ENCODE measurements around the gene LRRC23. TPM values are rescaled to one million over a fixed set of nuclear protein-coding genes. Genes with fewer than 3 reads are reported as not detected.

LRRC23 gene
- polyA plus RNA-seq, 1 of the 3 experiments (the other 2 are of a cell fraction), result 11.9 TPM

GRCh38 chr12:6863033-6863432 lies 41.6 kb upstream of the LRRC23 start:
- peaks cover 7% of the 10 kb centered on the region for H3F3A ChIP-seq (replicated peaks; ENCODE audit: insufficient read depth)
- H3K9me3 ChIP-seq, result no peaks in the 10 kb centered on the region
- ChIA-PET POLR2A (interaction anchor here (5.9 kb wide), 1 partner anchor 11 kb away, joined by 57 read pairs; the partner anchor contains the start of genes CDCA3 and USP5), CTCF (interaction anchor here (2.7 to 10.9 kb wide), 2 partner anchors 10 to 11 kb away, joined by 15 to 164 read pairs; partner anchors contain the start of genes CDCA3, SPSB2 and USP5)
- no peak for DNase-seq
- H3K79me2 ChIP-seq (ENCODE audit: insufficient read depth), result peaks cover 7% of the 10 kb centered on the region
- no peaks in the 10 kb centered on the region for H3K9me2 ChIP-seq
- no peaks in the 10 kb centered on the region for H3K27me3 ChIP-seq (ENCODE audit: insufficient read depth)
- H3K36me3 ChIP-seq (replicated peaks in 1 of 2; ENCODE audit: control insufficient read depth in 1 of 2, insufficient read depth in 2 of 2, low read length in 1 of 2), result peaks cover 32 to 64% of the 10 kb centered on the region in 2 experiments
- no peak for TF ChIP-seq TAF1 (IDR thresholded peaks at IDR 0.05; ENCODE audit: borderline replicate concordance, low read depth, low read length)
- no peak for TF ChIP-seq IRF3 (IDR thresholded peaks at IDR 0.05; ENCODE audit: low read depth, low read length)
- TF ChIP-seq MXI1 (IDR thresholded peaks at IDR 0.05; ENCODE audit: low read depth, low read length), result no peak
- no peak for TF ChIP-seq EP300 (IDR thresholded peaks at IDR 0.05; ENCODE audit: borderline replicate concordance in 1 of 2, low read depth in 1 of 2, low read length in 1 of 2)
- TF ChIP-seq REST (IDR thresholded peaks at IDR 0.05; ENCODE audit: low read depth, low read length), result no peak
- TF ChIP-seq, protein P1, sequence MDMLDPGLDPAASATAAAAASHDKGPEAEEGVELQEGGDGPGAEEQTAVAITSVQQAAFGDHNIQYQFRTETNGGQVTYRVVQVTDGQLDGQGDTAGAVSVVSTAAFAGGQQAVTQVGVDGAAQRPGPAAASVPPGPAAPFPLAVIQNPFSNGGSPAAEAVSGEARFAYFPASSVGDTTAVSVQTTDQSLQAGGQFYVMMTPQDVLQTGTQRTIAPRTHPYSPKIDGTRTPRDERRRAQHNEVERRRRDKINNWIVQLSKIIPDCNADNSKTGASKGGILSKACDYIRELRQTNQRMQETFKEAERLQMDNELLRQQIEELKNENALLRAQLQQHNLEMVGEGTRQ (IDR thresholded peaks at IDR 0.05; ENCODE audit: borderline replicate concordance, low read depth, low read length), result no peak
- TF ChIP-seq FOSL2 (IDR thresholded peaks at IDR 0.05; ENCODE audit: borderline replicate concordance, low read depth), result no peak
- no peak overlapping the region for H3K9ac ChIP-seq
- H3K4me1 ChIP-seq (ENCODE audit: control insufficient read depth in 1 of 2, insufficient read depth in 2 of 2, low read depth in 1 of 2, low read length in 1 of 2), result peaks cover 6 to 8% of the 10 kb centered on the region in 2 experiments; a peak in 2 of 4 replicates
- 90% methylated on average over 11 of the region's 11 CpGs for WGBS (ENCODE audit: low lambda C conversion rate)
- H2AFZ ChIP-seq (ENCODE audit: low read depth), result no peak overlapping the region
- H4K20me1 ChIP-seq (ENCODE audit: insufficient read depth), result peaks cover 1% of the 10 kb centered on the region
- H3K4me3 ChIP-seq (ENCODE audit: low read depth in 2 of 2, low read length in 1 of 2), result no peak overlapping the region
- H3K4me2 ChIP-seq, result no peak overlapping the region
- no peak overlapping the region for H3K27ac ChIP-seq (ENCODE audit: low read depth in 2 of 2, low read length in 1 of 2)

DNA sequence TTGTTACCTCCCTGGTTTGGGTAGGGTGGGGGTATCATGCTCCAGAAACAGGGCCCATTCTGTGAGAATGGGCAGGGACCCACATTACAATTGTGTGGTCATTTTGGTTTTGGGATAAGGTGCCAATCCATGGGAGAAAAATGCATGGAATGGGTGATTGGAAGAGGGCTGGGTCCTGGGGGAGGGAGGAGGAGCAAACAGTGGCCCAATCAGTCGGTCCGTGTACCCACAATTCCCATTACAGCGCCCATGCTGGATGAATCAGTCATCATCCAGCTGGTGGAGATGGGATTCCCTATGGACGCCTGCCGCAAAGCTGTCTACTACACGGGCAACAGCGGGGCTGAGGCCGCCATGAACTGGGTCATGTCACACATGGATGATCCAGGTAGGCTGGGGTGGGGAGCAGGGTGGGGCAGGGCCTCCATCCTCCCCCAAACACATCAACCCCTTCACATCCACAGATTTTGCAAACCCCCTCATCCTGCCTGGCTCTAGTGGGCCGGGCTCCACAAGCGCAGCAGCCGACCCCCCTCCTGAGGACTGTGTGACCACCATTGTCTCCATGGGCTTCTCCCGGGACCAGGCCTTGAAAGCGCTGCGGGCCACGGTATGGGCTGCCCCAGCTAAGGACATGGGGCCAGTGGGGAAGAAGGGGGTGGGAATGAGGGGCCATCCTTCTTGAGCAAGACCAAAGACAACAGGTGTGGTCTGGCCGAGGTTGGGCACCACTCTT lies 40.9 kb upstream of the LRRC23 start:
- CTCF ChIA-PET, result interaction anchor here (2.7 to 10.9 kb wide), 3 partner anchors 9 to 29 kb away, joined by 15 to 164 read pairs (median 122); partner anchors contain the start of genes CDCA3, SPSB2 and USP5
- H3K27ac ChIP-seq (ENCODE audit: low read depth in 2 of 2, low read length in 1 of 2), result no peak overlapping the region
- POLR2A ChIA-PET, result interaction anchor here (1.9 to 5.9 kb wide), 2 partner anchors 8 to 12 kb away, joined by 4 to 57 read pairs; partner anchors contain the start of genes CDCA3 and USP5
- no peaks in the 10 kb centered on the region for H3K27me3 ChIP-seq (ENCODE audit: insufficient read depth)
- peaks cover 8 to 11% of the 10 kb centered on the region in 2 experiments; a peak in 2 of 4 replicates for H3K4me1 ChIP-seq (ENCODE audit: control insufficient read depth in 1 of 2, insufficient read depth in 2 of 2, low read depth in 1 of 2, low read length in 1 of 2)
- H3K4me2 ChIP-seq, result no peak overlapping the region
- H4K20me1 ChIP-seq (ENCODE audit: insufficient read depth), result peaks cover 8% of the 10 kb centered on the region
- DNase-seq, result no peak
- no peak overlapping the region for H2AFZ ChIP-seq (ENCODE audit: low read depth)
- H3F3A ChIP-seq (replicated peaks; ENCODE audit: insufficient read depth), result peaks cover 7% of the 10 kb centered on the region
- H3K79me2 ChIP-seq (ENCODE audit: insufficient read depth), result peaks cover 14% of the 10 kb centered on the region
- WGBS (ENCODE audit: low lambda C conversion rate), result 95% methylated on average over 11 of the region's 16 CpGs
- no peaks in the 10 kb centered on the region for H3K9me2 ChIP-seq
- H3K4me3 ChIP-seq (ENCODE audit: low read depth in 2 of 2, low read length in 1 of 2), result no peak overlapping the region
- H3K36me3 ChIP-seq (replicated peaks in 1 of 2; ENCODE audit: control insufficient read depth in 1 of 2, insufficient read depth in 2 of 2, low read length in 1 of 2), result peaks cover 25 to 58% of the 10 kb centered on the region in 2 experiments
- no peak for TF ChIP-seq TAF1 (IDR thresholded peaks at IDR 0.05; ENCODE audit: borderline replicate concordance, low read depth, low read length)
- TF ChIP-seq ZBTB33 (IDR thresholded peaks at IDR 0.05; ENCODE audit: borderline replicate concordance, low read depth), result no peak
- TF ChIP-seq RCOR1 (IDR thresholded peaks at IDR 0.05; ENCODE audit: low read length), result no peak
- no peak for TF ChIP-seq CHD2 (IDR thresholded peaks at IDR 0.05; ENCODE audit: low read length, partially characterized antibody)
- TF ChIP-seq, protein P2, sequence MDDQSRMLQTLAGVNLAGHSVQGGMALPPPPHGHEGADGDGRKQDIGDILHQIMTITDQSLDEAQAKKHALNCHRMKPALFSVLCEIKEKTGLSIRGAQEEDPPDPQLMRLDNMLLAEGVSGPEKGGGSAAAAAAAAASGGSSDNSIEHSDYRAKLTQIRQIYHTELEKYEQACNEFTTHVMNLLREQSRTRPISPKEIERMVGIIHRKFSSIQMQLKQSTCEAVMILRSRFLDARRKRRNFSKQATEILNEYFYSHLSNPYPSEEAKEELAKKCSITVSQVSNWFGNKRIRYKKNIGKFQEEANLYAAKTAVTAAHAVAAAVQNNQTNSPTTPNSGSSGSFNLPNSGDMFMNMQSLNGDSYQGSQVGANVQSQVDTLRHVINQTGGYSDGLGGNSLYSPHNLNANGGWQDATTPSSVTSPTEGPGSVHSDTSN (IDR thresholded peaks at IDR 0.05), result no peak
- TF ChIP-seq NRF1 (IDR thresholded peaks at IDR 0.05; ENCODE audit: low read depth, low read length), result no peak
- no peak overlapping the region for H3K9ac ChIP-seq
- H3K9me3 ChIP-seq, result no peaks in the 10 kb centered on the region
